ENCODE data around the gene NLGN1. TPM values are rescaled to one million over a fixed set of nuclear protein-coding genes. Genes with fewer than 3 reads are reported as not detected.

The NLGN1 gene
- total RNA-seq, 1 experiment from 2014 or later = 5.2 TPM

DNA sequence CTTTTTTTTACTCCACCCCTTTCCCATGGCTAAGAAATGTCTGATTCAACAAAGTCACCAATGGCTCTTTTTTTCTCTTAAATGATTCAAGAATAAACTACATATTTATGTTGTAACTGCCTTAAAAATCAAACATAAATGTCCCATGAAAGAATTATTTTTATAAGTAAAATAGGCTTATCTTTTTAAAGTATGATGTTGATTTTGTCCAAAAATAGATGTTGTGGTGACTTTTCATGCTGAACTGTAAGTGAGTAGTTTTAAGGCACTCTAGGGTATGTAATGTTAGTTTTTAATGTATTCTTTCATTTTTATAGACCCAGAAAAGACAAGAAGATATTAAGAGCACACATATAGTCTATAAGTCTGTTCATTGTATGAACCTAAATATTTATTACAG is 594.9 kb downstream of the NLGN1 start:
- no peak overlapping the region for H3K27ac Mint-ChIP-seq
- H2BK120ac ChIP-seq (ENCODE audit: low read depth, low read length, poor library complexity, severe bottlenecking) = no peak overlapping the region

More for the DNA sequence above, 594.9 kb downstream of the NLGN1 start:
- H3T11ph ChIP-seq (ENCODE audit: low read length) = no peak overlapping the region
- no peak overlapping the region for H3K27ac ChIP-seq (ENCODE audit: insufficient read length, low read depth, low read length)
- Mint-ChIP-seq H3K4me1 (peaks cover 0 to 4% of the 10 kb centered on the region in 2 experiments; a peak in 2 of 4 replicates), H3K36me3 (ENCODE audit: insufficient read depth in 1 of 3, low read depth in 3 of 3) (no peaks in the 10 kb centered on the region), H3K27me3 (ENCODE audit: low read depth) (no peaks in the 10 kb centered on the region), H3K9me3 (no peaks in the 10 kb centered on the region), H3K4me3 (no peak overlapping the region)
- no peaks in the 10 kb centered on the region for H3K4me1 ChIP-seq (ENCODE audit: insufficient read depth, low read length)
- H3K79me1 ChIP-seq (ENCODE audit: insufficient read depth, low read depth, low read length, poor library complexity, severe bottlenecking) = no peaks in the 10 kb centered on the region
- no peak overlapping the region for H3K9ac ChIP-seq (ENCODE audit: extremely low read depth, insufficient read length, low read length)
- no peaks in the 10 kb centered on the region for H3K23me2 ChIP-seq (ENCODE audit: insufficient read length, low read depth, low read length, poor library complexity, severe bottlenecking)
- H3K9me3 ChIP-seq (ENCODE audit: control insufficient read depth, low read depth, low read length) = no peaks in the 10 kb centered on the region
- H2BK20ac ChIP-seq (ENCODE audit: low read depth, low read length, poor library complexity, severe bottlenecking) = no peak overlapping the region
- no peak overlapping the region for H2BK12ac ChIP-seq (ENCODE audit: insufficient read length, low read depth, low read length)
- no peak overlapping the region for H4K5ac ChIP-seq (ENCODE audit: insufficient read length, low read depth, low read length)
- no peak for DNase-seq
- no peak overlapping the region for H2AFZ ChIP-seq (ENCODE audit: low read length)
- no peak overlapping the region for H3K4me2 ChIP-seq (ENCODE audit: insufficient read depth, insufficient read length, low read length)
- H3K23ac ChIP-seq (ENCODE audit: insufficient read length, low read depth, low read length) = no peak overlapping the region
- H3K14ac ChIP-seq (ENCODE audit: insufficient read depth, low read length) = no peak overlapping the region
- TF ChIP-seq, protein P1, sequence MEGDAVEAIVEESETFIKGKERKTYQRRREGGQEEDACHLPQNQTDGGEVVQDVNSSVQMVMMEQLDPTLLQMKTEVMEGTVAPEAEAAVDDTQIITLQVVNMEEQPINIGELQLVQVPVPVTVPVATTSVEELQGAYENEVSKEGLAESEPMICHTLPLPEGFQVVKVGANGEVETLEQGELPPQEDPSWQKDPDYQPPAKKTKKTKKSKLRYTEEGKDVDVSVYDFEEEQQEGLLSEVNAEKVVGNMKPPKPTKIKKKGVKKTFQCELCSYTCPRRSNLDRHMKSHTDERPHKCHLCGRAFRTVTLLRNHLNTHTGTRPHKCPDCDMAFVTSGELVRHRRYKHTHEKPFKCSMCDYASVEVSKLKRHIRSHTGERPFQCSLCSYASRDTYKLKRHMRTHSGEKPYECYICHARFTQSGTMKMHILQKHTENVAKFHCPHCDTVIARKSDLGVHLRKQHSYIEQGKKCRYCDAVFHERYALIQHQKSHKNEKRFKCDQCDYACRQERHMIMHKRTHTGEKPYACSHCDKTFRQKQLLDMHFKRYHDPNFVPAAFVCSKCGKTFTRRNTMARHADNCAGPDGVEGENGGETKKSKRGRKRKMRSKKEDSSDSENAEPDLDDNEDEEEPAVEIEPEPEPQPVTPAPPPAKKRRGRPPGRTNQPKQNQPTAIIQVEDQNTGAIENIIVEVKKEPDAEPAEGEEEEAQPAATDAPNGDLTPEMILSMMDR (conservative IDR thresholded peaks at IDR 0.05) = no peak
- no peak overlapping the region for H4K91ac ChIP-seq (ENCODE audit: insufficient read length, low read depth, low read length)
- H3K56ac ChIP-seq (ENCODE audit: insufficient read length, low read depth, low read length) = no peak overlapping the region
- H3K18ac ChIP-seq (ENCODE audit: insufficient read length, low read depth, low read length) = no peak overlapping the region
- H2AK5ac ChIP-seq (ENCODE audit: insufficient read length, low read length) = no peak overlapping the region
- H4K20me1 ChIP-seq (ENCODE audit: control insufficient read depth, insufficient read depth, insufficient read length) = no peaks in the 10 kb centered on the region
- no peak overlapping the region for H2BK15ac ChIP-seq (ENCODE audit: low read depth, low read length)
- H3K79me2 ChIP-seq (ENCODE audit: insufficient read depth, low read length) = no peaks in the 10 kb centered on the region
- no peak overlapping the region for H3K4ac ChIP-seq (ENCODE audit: low read depth, low read length)
- no peak overlapping the region for H2BK5ac ChIP-seq (ENCODE audit: insufficient read length, low read length)
- no peak overlapping the region for H4K8ac ChIP-seq (replicated peaks; ENCODE audit: insufficient read length, low read depth, low read length)
- no peaks in the 10 kb centered on the region for H3K27me3 ChIP-seq (ENCODE audit: insufficient read depth, low read length)

Measured in H9 (cell line).